ENCODE measurements around the gene CYP24A1. TPM values are rescaled to one million over a fixed set of nuclear protein-coding genes. Genes with fewer than 3 reads are reported as not detected.

The CYP24A1 gene
- total and polyA plus RNA-seq, 2 donors (not counting 1 experiment from before 2014, with no cell fraction given): not detected

DNA sequence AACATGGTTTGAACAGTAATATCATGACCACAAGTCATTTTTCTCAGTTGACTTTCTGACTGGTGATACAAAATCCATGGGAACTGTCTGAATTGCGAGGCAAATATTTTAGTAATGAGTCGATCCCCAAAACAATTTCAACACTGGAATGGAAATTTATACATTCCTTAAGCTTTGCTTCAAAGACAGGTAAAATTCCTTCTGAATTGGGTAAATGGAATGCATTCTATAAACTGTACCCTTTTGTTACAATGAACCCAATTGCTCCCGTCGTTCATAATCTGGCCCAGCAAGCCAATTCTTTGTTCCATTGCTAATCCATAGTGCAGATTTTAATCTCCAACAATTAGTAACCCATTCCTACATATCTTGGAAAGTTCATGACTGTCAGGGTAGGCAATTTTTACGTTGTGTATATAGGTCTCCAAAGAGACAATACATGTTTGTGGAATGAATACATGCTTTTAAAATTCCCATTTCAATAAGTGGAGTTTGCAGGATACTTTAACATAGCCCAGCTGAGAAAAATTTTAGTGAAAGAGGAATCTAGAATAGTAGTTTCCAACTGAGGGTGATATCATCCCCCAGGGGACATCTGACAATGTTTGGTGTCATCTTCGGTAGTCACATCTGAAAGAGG is 32.7 kb downstream of the CYP24A1 start:
- no peaks in the 10 kb centered on the region for H3K4me1 ChIP-seq (ENCODE audit: control insufficient read depth in 2 of 2, insufficient read depth in 2 of 2, low read length in 2 of 2)
- Mint-ChIP-seq H3K27ac (no peak overlapping the region), H3K4me3 (no peak overlapping the region), H3K9me3 (ENCODE audit: insufficient read depth) (no peaks in the 10 kb centered on the region), H3K4me1 (no peaks in the 10 kb centered on the region), H3K27me3 (peaks cover 34% of the 10 kb centered on the region)
- H3K9ac ChIP-seq (ENCODE audit: low read length): no peak overlapping the region
- ATAC-seq (ENCODE audit: low read depth): no peak
- H3K4me3 ChIP-seq (ENCODE audit: control extremely low read depth in 1 of 5, extremely low read depth in 1 of 5, insufficient read depth in 1 of 5, low read depth in 2 of 5, low read length in 4 of 5): no peak overlapping the region
- H3K9me3 ChIP-seq (ENCODE audit: control extremely low read depth in 1 of 3, control insufficient read depth in 2 of 3, insufficient read depth in 1 of 3, low read length in 2 of 3): peaks cover 0 to 6% (median 0%) of the 10 kb centered on the region in 3 donors
- H2AFZ ChIP-seq (ENCODE audit: insufficient read depth, low read depth, low read length, poor library complexity, severe bottlenecking): no peak overlapping the region
- H3K4me2 ChIP-seq (replicated peaks; ENCODE audit: low read depth, low read length, poor library complexity, severe bottlenecking): no peak overlapping the region
- no peaks in the 10 kb centered on the region for H3K36me3 ChIP-seq (replicated peaks in 1 of 2; ENCODE audit: control extremely low read depth in 1 of 2, control insufficient read depth in 1 of 2, extremely low read depth in 1 of 2, insufficient read depth in 2 of 2, low read length in 1 of 2)
- no peak overlapping the region for H3K27ac ChIP-seq (ENCODE audit: low read length in 2 of 2)
- WGBS (ENCODE audit: insufficient coverage): no CpG with 5 or more reads among the region's 6 CpGs
- H4K20me1 ChIP-seq (ENCODE audit: control insufficient read depth, insufficient read depth, low read length, poor library complexity, severe bottlenecking): no peaks in the 10 kb centered on the region
- DNase-seq: no peak
- H3K27me3 ChIP-seq (replicated peaks in 1 of 4; ENCODE audit: control extremely low read depth in 1 of 4, control insufficient read depth in 3 of 4, insufficient read depth in 4 of 4, low read length in 3 of 4): peaks cover 0 to 7% (median 1%) of the 10 kb centered on the region in 4 experiments
- no peaks in the 10 kb centered on the region for H3K79me2 ChIP-seq (ENCODE audit: control insufficient read depth, insufficient read depth, low read length)
- TF ChIP-seq, protein P1, sequence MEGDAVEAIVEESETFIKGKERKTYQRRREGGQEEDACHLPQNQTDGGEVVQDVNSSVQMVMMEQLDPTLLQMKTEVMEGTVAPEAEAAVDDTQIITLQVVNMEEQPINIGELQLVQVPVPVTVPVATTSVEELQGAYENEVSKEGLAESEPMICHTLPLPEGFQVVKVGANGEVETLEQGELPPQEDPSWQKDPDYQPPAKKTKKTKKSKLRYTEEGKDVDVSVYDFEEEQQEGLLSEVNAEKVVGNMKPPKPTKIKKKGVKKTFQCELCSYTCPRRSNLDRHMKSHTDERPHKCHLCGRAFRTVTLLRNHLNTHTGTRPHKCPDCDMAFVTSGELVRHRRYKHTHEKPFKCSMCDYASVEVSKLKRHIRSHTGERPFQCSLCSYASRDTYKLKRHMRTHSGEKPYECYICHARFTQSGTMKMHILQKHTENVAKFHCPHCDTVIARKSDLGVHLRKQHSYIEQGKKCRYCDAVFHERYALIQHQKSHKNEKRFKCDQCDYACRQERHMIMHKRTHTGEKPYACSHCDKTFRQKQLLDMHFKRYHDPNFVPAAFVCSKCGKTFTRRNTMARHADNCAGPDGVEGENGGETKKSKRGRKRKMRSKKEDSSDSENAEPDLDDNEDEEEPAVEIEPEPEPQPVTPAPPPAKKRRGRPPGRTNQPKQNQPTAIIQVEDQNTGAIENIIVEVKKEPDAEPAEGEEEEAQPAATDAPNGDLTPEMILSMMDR (IDR thresholded peaks at IDR 0.05): no peak
- no peak for TF ChIP-seq EZH2 (IDR thresholded peaks at IDR 0.05; ENCODE audit: borderline replicate concordance, insufficient read depth, low read depth, low read length, poor library complexity, severe bottlenecking)
- ChIA-PET POLR2A (no interaction called here), CTCF (no interaction called here)
- intact Hi-C loops (cut with micrococcal nuclease): no loop called here

DNA sequence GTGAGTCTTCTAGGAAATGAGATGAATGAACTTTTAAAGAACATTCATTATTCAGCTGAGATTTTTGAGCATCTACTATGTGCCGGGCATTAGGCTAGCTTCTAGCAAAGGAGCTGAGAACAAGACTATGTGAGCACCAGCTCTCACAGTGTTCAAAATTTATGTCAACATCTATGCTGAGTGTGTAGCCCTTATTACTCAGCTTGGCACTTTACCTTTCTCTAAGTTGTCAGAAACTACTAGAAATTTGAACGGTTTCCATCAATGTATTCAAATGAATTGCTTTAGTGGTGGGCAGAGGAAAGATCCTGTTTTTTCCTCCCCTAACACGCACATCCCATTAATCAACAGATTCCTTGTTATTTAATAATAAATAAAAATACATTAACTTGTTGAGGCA is 33.3 kb downstream of the CYP24A1 start:
- Mint-ChIP-seq H3K4me3 (no peak overlapping the region), H3K4me1 (no peaks in the 10 kb centered on the region), H3K27me3 (peaks cover 34% of the 10 kb centered on the region), H3K9me3 (ENCODE audit: insufficient read depth) (no peaks in the 10 kb centered on the region), H3K27ac (no peak overlapping the region)
- Histone ChIP-seq H3K27ac (ENCODE audit: low read length in 2 of 2) (no peak overlapping the region), H3K9ac (ENCODE audit: low read length) (no peak overlapping the region), H3K4me1 (ENCODE audit: control insufficient read depth in 2 of 2, insufficient read depth in 2 of 2, low read length in 2 of 2) (no peaks in the 10 kb centered on the region), H3K27me3 (replicated peaks in 1 of 4; ENCODE audit: control extremely low read depth in 1 of 4, control insufficient read depth in 3 of 4, insufficient read depth in 4 of 4, low read length in 3 of 4) (peaks cover 0 to 9% (median 1%) of the 10 kb centered on the region in 4 experiments), H2AFZ (ENCODE audit: insufficient read depth, low read depth, low read length, poor library complexity, severe bottlenecking) (no peak overlapping the region), H4K20me1 (ENCODE audit: control insufficient read depth, insufficient read depth, low read length, poor library complexity, severe bottlenecking) (no peaks in the 10 kb centered on the region), H3K79me2 (ENCODE audit: control insufficient read depth, insufficient read depth, low read length) (no peaks in the 10 kb centered on the region), H3K4me3 (ENCODE audit: control extremely low read depth in 1 of 5, extremely low read depth in 1 of 5, insufficient read depth in 1 of 5, low read depth in 2 of 5, low read length in 4 of 5) (no peak overlapping the region), H3K4me2 (replicated peaks; ENCODE audit: low read depth, low read length, poor library complexity, severe bottlenecking) (no peak overlapping the region), H3K9me3 (ENCODE audit: control extremely low read depth in 1 of 3, control insufficient read depth in 2 of 3, insufficient read depth in 1 of 3, low read length in 2 of 3) (peaks cover 2 to 6% (median 2%) of the 10 kb centered on the region in 3 donors), H3K36me3 (replicated peaks in 1 of 2; ENCODE audit: control extremely low read depth in 1 of 2, control insufficient read depth in 1 of 2, extremely low read depth in 1 of 2, insufficient read depth in 2 of 2, low read length in 1 of 2) (no peaks in the 10 kb centered on the region)
- CTCF ChIA-PET: no interaction called here
- no peak for DNase-seq
- intact Hi-C loops (cut with micrococcal nuclease): no loop called here
- TF ChIP-seq, protein P1 (IDR thresholded peaks at IDR 0.05): no peak
- no peak for TF ChIP-seq EZH2 (IDR thresholded peaks at IDR 0.05; ENCODE audit: borderline replicate concordance, insufficient read depth, low read depth, low read length, poor library complexity, severe bottlenecking)
- POLR2A ChIA-PET: no interaction called here
- no peak for ATAC-seq (ENCODE audit: low read depth)
- WGBS (ENCODE audit: insufficient coverage): 100% methylated on average over 1 of the region's 3 CpGs

All from B cell (primary cell).